ENCODE data around the gene GALNT11. TPM values are rescaled to one million over a fixed set of nuclear protein-coding genes. Genes with fewer than 3 reads are reported as not detected.

The GALNT11 gene
- total RNA-seq, 1 donor from 2014 or later = 37.1 TPM

DNA sequence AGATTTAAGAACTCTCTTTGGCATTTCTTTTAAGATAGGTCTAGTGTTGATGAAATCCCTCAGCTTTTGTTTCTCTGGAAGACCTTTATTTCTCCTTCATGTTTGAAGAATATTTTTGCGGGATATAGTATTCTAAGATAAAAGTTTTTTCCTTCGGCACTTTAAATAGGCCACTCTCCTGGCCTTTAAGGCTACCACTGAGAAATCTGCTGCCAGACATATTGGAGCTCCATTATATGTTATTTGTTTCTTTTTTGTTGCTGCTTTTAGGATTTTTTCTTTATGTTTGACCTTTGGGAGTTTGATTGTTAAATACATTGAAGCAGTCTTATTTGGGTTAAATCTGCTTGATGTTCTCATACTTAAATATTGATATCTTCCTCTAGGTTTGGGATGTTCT, 22.6 kb downstream of the GALNT11 start:
- TF ChIP-seq, protein P1, sequence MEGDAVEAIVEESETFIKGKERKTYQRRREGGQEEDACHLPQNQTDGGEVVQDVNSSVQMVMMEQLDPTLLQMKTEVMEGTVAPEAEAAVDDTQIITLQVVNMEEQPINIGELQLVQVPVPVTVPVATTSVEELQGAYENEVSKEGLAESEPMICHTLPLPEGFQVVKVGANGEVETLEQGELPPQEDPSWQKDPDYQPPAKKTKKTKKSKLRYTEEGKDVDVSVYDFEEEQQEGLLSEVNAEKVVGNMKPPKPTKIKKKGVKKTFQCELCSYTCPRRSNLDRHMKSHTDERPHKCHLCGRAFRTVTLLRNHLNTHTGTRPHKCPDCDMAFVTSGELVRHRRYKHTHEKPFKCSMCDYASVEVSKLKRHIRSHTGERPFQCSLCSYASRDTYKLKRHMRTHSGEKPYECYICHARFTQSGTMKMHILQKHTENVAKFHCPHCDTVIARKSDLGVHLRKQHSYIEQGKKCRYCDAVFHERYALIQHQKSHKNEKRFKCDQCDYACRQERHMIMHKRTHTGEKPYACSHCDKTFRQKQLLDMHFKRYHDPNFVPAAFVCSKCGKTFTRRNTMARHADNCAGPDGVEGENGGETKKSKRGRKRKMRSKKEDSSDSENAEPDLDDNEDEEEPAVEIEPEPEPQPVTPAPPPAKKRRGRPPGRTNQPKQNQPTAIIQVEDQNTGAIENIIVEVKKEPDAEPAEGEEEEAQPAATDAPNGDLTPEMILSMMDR (IDR thresholded peaks at IDR 0.05) = no peak
- peaks cover 6% of the 10 kb centered on the region for H3K36me3 Mint-ChIP-seq (ENCODE audit: low read depth)

DNA sequence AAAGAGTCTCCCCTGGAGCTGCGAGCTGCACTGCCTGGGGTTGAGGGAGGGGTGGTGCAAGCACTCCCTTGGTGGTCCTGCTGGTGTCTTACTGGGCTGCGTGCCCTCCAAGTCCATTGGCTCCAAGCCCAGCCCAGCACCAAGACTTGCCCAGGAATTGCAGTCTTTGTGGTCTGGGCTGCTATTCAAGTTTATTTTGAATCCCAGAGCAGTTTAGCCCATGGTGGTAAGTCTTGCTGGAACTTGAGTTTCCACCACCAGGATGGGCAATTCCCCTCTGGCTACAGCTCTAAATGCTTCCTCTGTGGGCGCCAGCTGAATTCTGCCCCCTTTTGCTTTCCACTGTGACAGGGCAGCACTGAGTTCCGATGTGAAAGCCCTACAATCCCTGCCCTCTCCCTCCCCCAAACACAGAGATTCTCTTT, 25.1 kb downstream of the GALNT11 start:
- no peaks in the 10 kb centered on the region for H3K27me3 Mint-ChIP-seq (ENCODE audit: low read depth)
- H3K4me1 Mint-ChIP-seq (ENCODE audit: low read depth) = peaks cover 33% of the 10 kb centered on the region
- peaks cover 21% of the 10 kb centered on the region for H3K9me3 Mint-ChIP-seq (ENCODE audit: low read depth)
- peak overlapping the region; percentile 69 for H3K27ac Mint-ChIP-seq (ENCODE audit: unreplicated experiment)
- no peak for DNase-seq (ENCODE audit: low spot score)
- H3K4me3 Mint-ChIP-seq (ENCODE audit: unreplicated experiment) = no peak overlapping the region
- peaks cover 5% of the 10 kb centered on the region for H3K36me3 Mint-ChIP-seq (ENCODE audit: low read depth)
- TF ChIP-seq, protein P1 (IDR thresholded peaks at IDR 0.05) = peak; percentile 22

More for the DNA sequence above, 22.6 kb downstream of the GALNT11 start:
- Mint-ChIP-seq H3K9me3 (ENCODE audit: low read depth) (peaks cover 33% of the 10 kb centered on the region), H3K27me3 (ENCODE audit: low read depth) (no peaks in the 10 kb centered on the region), H3K27ac (ENCODE audit: unreplicated experiment) (no peak overlapping the region), H3K4me3 (ENCODE audit: unreplicated experiment) (no peak overlapping the region), H3K4me1 (ENCODE audit: low read depth) (peaks cover 23% of the 10 kb centered on the region)
- DNase-seq (ENCODE audit: low spot score) = no peak

- Mint-ChIP-seq H3K4me1 (ENCODE audit: low read depth) (peaks cover 39% of the 10 kb centered on the region), H3K4me3 (ENCODE audit: unreplicated experiment) (no peak overlapping the region), H3K27ac (ENCODE audit: unreplicated experiment) (no peak overlapping the region), H3K9me3 (ENCODE audit: low read depth) (peaks cover 8% of the 10 kb centered on the region), H3K36me3 (ENCODE audit: low read depth) (peaks cover 2% of the 10 kb centered on the region), H3K27me3 (ENCODE audit: low read depth) (no peaks in the 10 kb centered on the region)
- no peak for DNase-seq (ENCODE audit: low spot score)
- TF ChIP-seq, protein P1 (IDR thresholded peaks at IDR 0.05) = no peak
These were observed 26.5 kb downstream of the GALNT11 start for GRCh38 chr7:152051968-152052367.

- peaks cover 2% of the 10 kb centered on the region for H3K36me3 Mint-ChIP-seq (ENCODE audit: low read depth)
- TF ChIP-seq, protein P1 (IDR thresholded peaks at IDR 0.05) = no peak
- H3K27me3 Mint-ChIP-seq (ENCODE audit: low read depth) = no peaks in the 10 kb centered on the region
- H3K4me3 Mint-ChIP-seq (ENCODE audit: unreplicated experiment) = no peak overlapping the region
- peaks cover 41% of the 10 kb centered on the region for H3K4me1 Mint-ChIP-seq (ENCODE audit: low read depth)
- no peak for DNase-seq (ENCODE audit: low spot score)
- no peak overlapping the region for H3K27ac Mint-ChIP-seq (ENCODE audit: unreplicated experiment)
- peaks cover 8% of the 10 kb centered on the region for H3K9me3 Mint-ChIP-seq (ENCODE audit: low read depth)
These were observed 27.3 kb downstream of the GALNT11 start for GRCh38 chr7:152052771-152053170.

DNA sequence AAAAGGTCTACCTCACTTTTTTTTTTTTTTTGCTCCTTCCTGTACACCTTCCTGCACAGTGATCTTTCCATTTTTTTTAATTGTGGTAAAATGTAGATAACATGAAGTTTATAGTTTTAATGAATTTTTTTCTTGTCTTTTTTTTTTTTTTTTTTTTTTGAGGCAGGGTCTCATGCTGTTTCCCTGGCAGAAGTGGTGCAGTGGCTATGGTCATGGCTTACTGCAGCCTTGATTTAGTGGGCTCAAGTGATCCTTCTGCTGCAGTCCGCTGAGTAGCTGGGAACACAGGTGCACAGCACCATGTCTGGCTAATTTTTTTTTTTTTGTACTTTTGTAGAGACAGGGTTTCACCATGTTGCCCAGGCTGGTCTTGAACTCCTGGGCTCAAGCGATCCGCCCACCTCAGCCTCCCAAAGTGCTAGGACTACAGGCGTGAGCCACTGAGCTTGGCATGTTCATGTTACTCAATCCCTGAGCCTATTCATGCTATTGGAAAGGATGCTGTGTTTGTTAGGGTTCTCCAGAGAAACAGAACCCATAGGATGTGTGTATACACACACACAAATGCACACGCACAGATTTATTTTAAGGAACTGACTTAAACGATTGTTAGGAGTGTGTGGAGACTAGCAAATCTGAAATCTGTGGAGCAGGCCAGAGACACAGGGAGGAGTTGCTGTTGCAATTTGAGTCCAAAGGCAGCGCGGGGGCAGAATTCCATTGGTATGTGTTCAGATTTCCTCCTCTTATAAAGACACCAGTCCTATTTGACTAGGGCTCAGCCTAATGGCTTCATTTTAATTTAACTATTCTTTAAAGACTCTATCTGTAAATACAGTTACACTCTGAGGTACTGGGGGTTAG, 29.1 kb downstream of the GALNT11 start:
- no peak overlapping the region for H3K4me3 Mint-ChIP-seq (ENCODE audit: unreplicated experiment)
- H3K27ac Mint-ChIP-seq (ENCODE audit: unreplicated experiment) = peak overlapping the region; percentile 86
- TF ChIP-seq, protein P1 (IDR thresholded peaks at IDR 0.05) = peak; percentile 39
- no peaks in the 10 kb centered on the region for H3K27me3 Mint-ChIP-seq (ENCODE audit: low read depth)
- H3K36me3 Mint-ChIP-seq (ENCODE audit: low read depth) = no peaks in the 10 kb centered on the region
- H3K4me1 Mint-ChIP-seq (ENCODE audit: low read depth) = peaks cover 57% of the 10 kb centered on the region
- peaks cover 4% of the 10 kb centered on the region for H3K9me3 Mint-ChIP-seq (ENCODE audit: low read depth)
- no peak for DNase-seq (ENCODE audit: low spot score)
